ENCODE measurements around the gene GPBP1. TPM values are rescaled to one million over a fixed set of nuclear protein-coding genes. Genes with fewer than 3 reads are reported as not detected.

Gene GPBP1
- total and polyA plus RNA-seq, 2 donors (not counting 3 experiments of a cell fraction or from before 2014, with no cell fraction given): 11.7 to 57.4 TPM

DNA sequence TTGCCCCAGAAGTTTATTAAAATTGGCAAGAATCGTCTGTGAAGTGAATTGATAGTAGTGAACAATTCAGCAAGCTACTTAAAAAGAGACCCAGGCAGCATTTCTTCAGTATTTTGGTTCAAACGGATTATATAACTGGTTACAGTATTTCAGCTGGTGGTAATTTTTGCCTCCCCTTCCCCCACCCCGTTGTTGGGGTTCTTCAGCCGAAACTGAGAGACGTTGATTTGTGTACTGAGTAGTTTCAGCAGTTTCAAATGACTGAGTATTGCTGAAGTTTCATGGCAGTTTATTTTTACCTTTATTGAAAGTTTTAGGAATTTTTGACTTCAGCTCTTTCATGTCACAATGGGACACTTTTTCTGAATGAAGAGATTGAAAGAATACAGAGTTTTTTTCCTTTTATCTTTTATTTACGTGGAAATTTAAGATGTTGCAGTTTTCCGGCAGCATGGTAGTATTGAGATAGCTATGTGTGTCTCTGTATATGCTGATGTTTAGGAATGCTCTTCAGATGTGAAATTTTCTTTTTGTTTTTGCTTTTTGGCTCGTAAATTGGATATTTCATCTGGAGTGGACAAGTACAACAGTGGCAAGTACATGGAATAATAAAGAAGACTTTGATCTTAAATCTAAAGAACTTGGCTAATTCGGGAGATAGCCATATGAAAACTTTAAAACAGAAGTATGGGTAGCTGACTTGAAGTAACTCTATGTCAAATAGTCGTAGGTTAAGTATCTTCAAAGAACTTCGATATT is 1.9 kb downstream of the GPBP1 start:
- Histone ChIP-seq H3K4me1 (ENCODE audit: control insufficient read depth, extremely low read depth, insufficient read depth, low read length) (peaks cover 41% of the 10 kb centered on the region), H4K20me1 (replicated peaks; ENCODE audit: control insufficient read depth, extremely low read depth, insufficient read depth, low read length) (peaks cover 20% of the 10 kb centered on the region), H3K9ac (replicated peaks; ENCODE audit: extremely low read depth, insufficient read depth, low read length) (peak overlapping the region; percentile 99), H3K27ac (ENCODE audit: insufficient read depth, low read depth, low read length) (peak overlapping the region; percentile 94), H3K79me2 (ENCODE audit: control insufficient read depth, insufficient read depth, low read length) (peaks cover 67% of the 10 kb centered on the region), H3K4me3 (replicated peaks in 1 of 3; ENCODE audit: insufficient read depth in 1 of 3, low read depth in 1 of 3, low read length in 3 of 3) (peak overlapping the region; percentile 36 to 86 (median 63)), H3K27me3 (ENCODE audit: control insufficient read depth in 2 of 2, insufficient read depth in 2 of 2, low read length in 2 of 2) (no peaks in the 10 kb centered on the region), H3K36me3 (ENCODE audit: control insufficient read depth in 2 of 2, extremely low read depth in 1 of 2, insufficient read depth in 2 of 2, low read length in 2 of 2) (no peaks in the 10 kb centered on the region), H2AFZ (ENCODE audit: low read depth, low read length) (no peak overlapping the region), H3K9me3 (replicated peaks; ENCODE audit: control insufficient read depth, insufficient read depth, low read length) (no peaks in the 10 kb centered on the region), H3K4me2 (ENCODE audit: insufficient read depth, low read length) (peak overlapping the region; percentile 98), H3K9me1 (replicated peaks; ENCODE audit: control insufficient read depth, extremely low read depth, insufficient read depth, low read length) (no peaks in the 10 kb centered on the region)
- BruUV-seq (replicated peaks): TSS peak; percentile 26
- ChIA-PET POLR2A (no interaction called here), CTCF (interaction anchor here (0.7 to 1.8 kb wide), 6 partner anchors 14 to 324 kb away, joined by 3 to 8 read pairs (median 4); no protein-coding TSS in a partner anchor)
- dilution Hi-C loops (cut with MboI; ENCODE audit: extremely low pct_ligation_motif_present, low sequenced_read_pairs): no loop called here
- peak; percentile 55 for FAIRE-seq
- DNase-seq (ENCODE audit: low read depth, low spot score): peak; percentile 28
- TF ChIP-seq POLR2AphosphoS5 (IDR thresholded peaks at IDR 0.05; ENCODE audit: insufficient read depth, low read depth, low read length): no peak
- no peak for TF ChIP-seq JUN (IDR thresholded peaks at IDR 0.05; ENCODE audit: borderline replicate concordance, insufficient read depth, insufficient read length, low read depth)
- no peak for TF ChIP-seq CTCF (IDR thresholded peaks at IDR 0.05; ENCODE audit: extremely low read depth in 1 of 2, insufficient read depth in 1 of 2, low read depth in 1 of 2, low read length in 2 of 2)
- no peak for TF ChIP-seq MYC (IDR thresholded peaks at IDR 0.05; ENCODE audit: low read depth, low read length)
- no peak for TF ChIP-seq FOS (IDR thresholded peaks at IDR 0.05; ENCODE audit: borderline replicate concordance, insufficient read depth, low read length)
- no peak for TF ChIP-seq GATA2 (IDR thresholded peaks at IDR 0.05; ENCODE audit: insufficient read depth, insufficient read length, low read depth, low read length)
- no peak for TF ChIP-seq POLR2A (IDR thresholded peaks at IDR 0.05; ENCODE audit: low read depth, low read length)
- no peak for TF ChIP-seq EZH2 (IDR thresholded peaks at IDR 0.05; ENCODE audit: borderline replicate concordance, low read depth, low read length, severe bottlenecking)
- TF ChIP-seq MAX (IDR thresholded peaks at IDR 0.05; ENCODE audit: insufficient read depth, insufficient read length): no peak
- intact Hi-C loops (cut with micrococcal nuclease): loop anchor here (10.0 kb wide), 1 partner anchor 319 kb away; no protein-coding TSS in a partner anchor
